ENCODE measurements around the gene G2E3. TPM values are rescaled to one million over a fixed set of nuclear protein-coding genes. Genes with fewer than 3 reads are reported as not detected.

G2E3 gene
- total RNA-seq, 1 donor from 2014 or later = 14.7 TPM

DNA sequence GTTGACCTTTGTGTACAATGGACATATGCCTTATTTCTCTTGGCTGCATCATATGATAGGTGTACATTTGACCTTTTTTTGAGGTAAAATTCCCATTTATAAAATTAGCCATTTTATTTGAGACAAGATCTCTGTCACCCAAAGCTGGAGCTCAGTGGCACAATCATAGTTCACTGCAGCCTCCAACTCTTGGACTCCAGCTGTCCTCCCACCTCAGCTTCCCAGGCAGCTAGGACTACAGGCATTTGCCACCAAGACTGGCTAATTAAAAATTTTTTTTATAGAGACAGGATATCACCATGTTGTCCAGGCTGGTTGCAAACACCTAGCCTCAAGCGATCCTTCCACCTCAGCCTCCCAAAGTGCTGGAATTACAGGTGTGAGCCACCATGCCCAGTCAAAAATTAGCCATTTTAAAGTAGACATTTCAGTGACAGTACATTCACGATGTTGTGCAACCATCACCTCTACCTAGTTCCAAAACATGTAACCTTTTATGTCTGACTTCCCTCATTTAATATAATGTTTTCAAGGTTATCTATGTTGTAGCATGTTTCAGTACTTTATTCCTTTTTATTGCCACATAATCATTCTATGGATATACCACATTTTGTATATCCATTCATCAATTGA, 5.4 kb downstream of the G2E3 start:
- Mint-ChIP-seq H3K27ac (ENCODE audit: unreplicated experiment) (no peak overlapping the region), H3K4me1 (ENCODE audit: low read depth) (peaks cover 39% of the 10 kb centered on the region), H3K36me3 (ENCODE audit: low read depth) (no peaks in the 10 kb centered on the region), H3K9me3 (ENCODE audit: low read depth) (no peaks in the 10 kb centered on the region), H3K4me3 (ENCODE audit: unreplicated experiment) (no peak overlapping the region), H3K27me3 (ENCODE audit: low read depth) (no peaks in the 10 kb centered on the region)
- DNase-seq (ENCODE audit: low spot score) = no peak
- TF ChIP-seq, protein P1, sequence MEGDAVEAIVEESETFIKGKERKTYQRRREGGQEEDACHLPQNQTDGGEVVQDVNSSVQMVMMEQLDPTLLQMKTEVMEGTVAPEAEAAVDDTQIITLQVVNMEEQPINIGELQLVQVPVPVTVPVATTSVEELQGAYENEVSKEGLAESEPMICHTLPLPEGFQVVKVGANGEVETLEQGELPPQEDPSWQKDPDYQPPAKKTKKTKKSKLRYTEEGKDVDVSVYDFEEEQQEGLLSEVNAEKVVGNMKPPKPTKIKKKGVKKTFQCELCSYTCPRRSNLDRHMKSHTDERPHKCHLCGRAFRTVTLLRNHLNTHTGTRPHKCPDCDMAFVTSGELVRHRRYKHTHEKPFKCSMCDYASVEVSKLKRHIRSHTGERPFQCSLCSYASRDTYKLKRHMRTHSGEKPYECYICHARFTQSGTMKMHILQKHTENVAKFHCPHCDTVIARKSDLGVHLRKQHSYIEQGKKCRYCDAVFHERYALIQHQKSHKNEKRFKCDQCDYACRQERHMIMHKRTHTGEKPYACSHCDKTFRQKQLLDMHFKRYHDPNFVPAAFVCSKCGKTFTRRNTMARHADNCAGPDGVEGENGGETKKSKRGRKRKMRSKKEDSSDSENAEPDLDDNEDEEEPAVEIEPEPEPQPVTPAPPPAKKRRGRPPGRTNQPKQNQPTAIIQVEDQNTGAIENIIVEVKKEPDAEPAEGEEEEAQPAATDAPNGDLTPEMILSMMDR (IDR thresholded peaks at IDR 0.05) = no peak

DNA sequence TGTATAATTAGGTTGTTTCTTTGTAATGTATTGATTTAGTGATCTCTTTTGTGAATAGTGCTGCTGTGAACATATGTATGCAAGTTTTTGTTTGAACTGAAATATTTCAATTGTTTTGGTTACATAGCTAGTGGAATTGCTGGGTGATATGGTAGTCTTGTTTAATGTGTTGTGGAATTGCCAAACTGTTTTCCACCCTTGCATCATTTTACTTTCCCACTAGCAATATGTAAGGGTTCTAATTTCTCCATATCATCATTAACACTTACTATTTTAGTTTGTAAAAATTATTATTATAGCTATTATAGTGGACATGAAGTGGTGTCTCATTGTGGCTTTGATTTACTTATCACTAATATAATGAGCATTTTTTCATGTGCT, 5.9 kb downstream of the G2E3 start:
- Mint-ChIP-seq H3K9me3 (ENCODE audit: low read depth) (no peaks in the 10 kb centered on the region), H3K27me3 (ENCODE audit: low read depth) (no peaks in the 10 kb centered on the region), H3K4me1 (ENCODE audit: low read depth) (peaks cover 44% of the 10 kb centered on the region), H3K36me3 (ENCODE audit: low read depth) (no peaks in the 10 kb centered on the region), H3K4me3 (ENCODE audit: unreplicated experiment) (no peak overlapping the region), H3K27ac (ENCODE audit: unreplicated experiment) (no peak overlapping the region)
- no peak for DNase-seq (ENCODE audit: low spot score)
- TF ChIP-seq, protein P1 (IDR thresholded peaks at IDR 0.05) = no peak

DNA sequence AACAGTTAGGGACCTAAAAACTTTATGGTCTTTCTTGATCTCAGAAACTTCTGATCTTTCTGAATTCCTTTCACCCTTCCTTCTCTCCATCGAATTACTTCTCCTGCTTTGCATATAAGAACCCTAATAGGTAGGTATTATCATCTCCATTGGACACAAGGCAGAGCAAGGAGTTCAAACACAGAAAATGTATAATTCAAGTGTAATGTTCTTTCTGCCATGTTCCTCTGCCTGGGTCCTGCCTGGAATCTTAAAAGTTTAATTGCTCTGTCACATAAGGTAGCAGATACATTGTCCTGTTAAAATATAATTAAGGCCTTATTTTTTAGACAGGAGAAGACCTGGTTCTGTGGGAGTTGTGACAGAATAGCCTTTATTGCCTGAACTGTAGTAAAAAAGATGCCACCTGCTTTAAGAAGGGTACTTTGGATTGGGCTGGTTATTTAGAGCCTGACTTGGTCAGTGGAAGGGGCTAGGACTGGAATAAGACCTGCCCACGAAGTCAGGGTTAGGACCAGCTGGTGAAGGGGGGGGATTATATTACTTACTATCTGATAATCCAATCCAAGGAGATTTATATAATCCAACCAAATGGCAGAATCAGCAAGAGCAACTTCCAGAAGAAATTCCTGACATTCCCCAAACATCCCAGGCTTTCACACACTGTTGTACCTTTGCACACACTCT, 10.4 kb downstream of the G2E3 start:
- no peak for DNase-seq (ENCODE audit: low spot score)
- no peaks in the 10 kb centered on the region for H3K36me3 Mint-ChIP-seq (ENCODE audit: low read depth)
- no peak overlapping the region for H3K27ac Mint-ChIP-seq (ENCODE audit: unreplicated experiment)
- TF ChIP-seq, protein P1 (IDR thresholded peaks at IDR 0.05) = no peak
- H3K4me3 Mint-ChIP-seq (ENCODE audit: unreplicated experiment) = no peak overlapping the region
- no peaks in the 10 kb centered on the region for H3K27me3 Mint-ChIP-seq (ENCODE audit: low read depth)
- H3K4me1 Mint-ChIP-seq (ENCODE audit: low read depth) = peaks cover 44% of the 10 kb centered on the region
- no peaks in the 10 kb centered on the region for H3K9me3 Mint-ChIP-seq (ENCODE audit: low read depth)

DNA sequence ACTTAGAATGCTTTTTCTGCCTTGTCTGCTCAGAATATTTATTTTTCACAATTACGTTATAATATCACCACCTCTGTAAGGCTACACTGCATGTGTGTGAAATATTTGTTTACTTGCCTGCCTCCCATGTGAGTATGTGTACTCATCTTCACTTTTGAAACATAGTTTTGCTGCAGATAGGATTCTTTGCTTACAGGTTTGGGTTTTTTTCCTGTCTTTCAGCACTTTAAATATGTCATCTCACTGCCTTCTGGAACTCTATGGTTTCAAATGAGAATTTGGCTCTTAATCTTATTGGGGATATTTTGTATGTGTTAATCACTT, 10.9 kb downstream of the G2E3 start:
- H3K4me1 Mint-ChIP-seq (ENCODE audit: low read depth) = peaks cover 39% of the 10 kb centered on the region

DNA sequence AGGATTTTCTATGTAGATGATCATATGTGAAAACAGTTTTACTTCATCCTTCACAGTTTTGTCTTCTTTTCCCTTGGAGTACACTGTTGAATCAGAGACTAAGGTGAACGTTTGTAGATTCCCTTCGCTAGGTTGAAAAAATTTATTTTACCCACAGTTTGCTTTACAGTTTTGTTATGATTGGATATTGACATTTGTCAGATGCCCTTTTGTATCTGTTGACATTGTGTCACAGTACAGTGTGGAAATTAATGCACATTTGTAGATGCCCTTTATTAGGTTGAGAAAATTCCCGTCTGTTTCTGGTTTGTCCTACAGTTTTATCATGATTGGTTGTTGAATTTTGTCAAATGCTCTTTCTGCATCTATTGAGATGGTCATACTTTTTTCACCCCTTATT, 13.3 kb downstream of the G2E3 start:
- peaks cover 43% of the 10 kb centered on the region for H3K4me1 Mint-ChIP-seq (ENCODE audit: low read depth)

More for the DNA sequence above, 10.9 kb downstream of the G2E3 start:
- no peak for DNase-seq (ENCODE audit: low spot score)
- Mint-ChIP-seq H3K4me3 (ENCODE audit: unreplicated experiment) (no peak overlapping the region), H3K9me3 (ENCODE audit: low read depth) (no peaks in the 10 kb centered on the region), H3K27ac (ENCODE audit: unreplicated experiment) (peak overlapping the region; percentile 66), H3K27me3 (ENCODE audit: low read depth) (no peaks in the 10 kb centered on the region), H3K36me3 (ENCODE audit: low read depth) (no peaks in the 10 kb centered on the region)
- TF ChIP-seq, protein P1 (IDR thresholded peaks at IDR 0.05) = no peak

More for the DNA sequence above, 13.3 kb downstream of the G2E3 start:
- no peaks in the 10 kb centered on the region for H3K9me3 Mint-ChIP-seq (ENCODE audit: low read depth)
- no peak for DNase-seq (ENCODE audit: low spot score)
- no peaks in the 10 kb centered on the region for H3K27me3 Mint-ChIP-seq (ENCODE audit: low read depth)
- H3K36me3 Mint-ChIP-seq (ENCODE audit: low read depth) = no peaks in the 10 kb centered on the region
- no peak overlapping the region for H3K4me3 Mint-ChIP-seq (ENCODE audit: unreplicated experiment)
- TF ChIP-seq, protein P1 (IDR thresholded peaks at IDR 0.05) = no peak
- no peak overlapping the region for H3K27ac Mint-ChIP-seq (ENCODE audit: unreplicated experiment)

All from chondrocyte (in vitro differentiated cells).